Measurements from ENCODE around the gene ATP11A.
"Not testable (repeated sequence)": the region's sequence is repeated elsewhere in the genome, so short reads cannot be mapped to it uniquely, and the experiment has no call there.

The ATP11A gene

GRCh38 chr13:112784811-112785482, 95.1 kb downstream of the ATP11A start:
- FAIRE-seq (no peak), DNase-seq (ENCODE audit: insufficient read length, low spot score) (no peak)

GRCh38 chr13:112785483-112785856, 95.6 kb downstream of the ATP11A start:
- TF ChIP-seq CTCF (IDR thresholded peaks at IDR 0.05; ENCODE audit: insufficient read depth, missing control alignments): no peak
- DNase-seq (ENCODE audit: insufficient read length, low spot score) (no peak), FAIRE-seq (no peak)

More at GRCh38 chr13:112784811-112785482, 95.1 kb downstream of the ATP11A start:
- no peak for TF ChIP-seq CTCF (IDR thresholded peaks at IDR 0.05; ENCODE audit: insufficient read depth, missing control alignments)

GRCh38 chr13:112786810-112787209, 97.0 kb downstream of the ATP11A start:
- not testable (repeated sequence) for FAIRE-seq; DNase-seq (ENCODE audit: insufficient read length, low spot score)

- no peak for FAIRE-seq
- no peak for DNase-seq (ENCODE audit: insufficient read length, low spot score)
- TF ChIP-seq CTCF (IDR thresholded peaks at IDR 0.05; ENCODE audit: insufficient read depth, missing control alignments): no peak
Observed at GRCh38 chr13:112790735-112791641, 101.2 kb downstream of the ATP11A start.

- DNase-seq (ENCODE audit: insufficient read length, low spot score) (no peak), FAIRE-seq (no peak)
- no peak for TF ChIP-seq CTCF (IDR thresholded peaks at IDR 0.05; ENCODE audit: insufficient read depth, missing control alignments)
Observed at GRCh38 chr13:112791663-112792440, 102.0 kb downstream of the ATP11A start.

- no peak for FAIRE-seq
- TF ChIP-seq CTCF (IDR thresholded peaks at IDR 0.05; ENCODE audit: insufficient read depth, missing control alignments): no peak
- no peak for DNase-seq (ENCODE audit: insufficient read length, low spot score)
Observed at GRCh38 chr13:112792511-112792910, 102.7 kb downstream of the ATP11A start.
